GM18861 (cell line): ENCODE measurements around the gene AKAP13.
A peak's percentile ranks its signal among the peaks of the same experiment; 100 is the strongest.
"Not testable (repeated sequence)": the region's sequence is repeated elsewhere in the genome, so short reads cannot be mapped to it uniquely, and the experiment has no call there.

Experiments used
- ATAC-seq: cut with Tn5 transposase; IDR thresholded peaks from one replicate; pipeline ENCODE4 v1.9.1; 2021; ENCODE audit not compliant: unreplicated experiment

Gene AKAP13

GRCh38 chr15:85408270-85408746 is 27.9 kb downstream of the AKAP13 start:
- ATAC-seq, result peak; percentile 34

DNA sequence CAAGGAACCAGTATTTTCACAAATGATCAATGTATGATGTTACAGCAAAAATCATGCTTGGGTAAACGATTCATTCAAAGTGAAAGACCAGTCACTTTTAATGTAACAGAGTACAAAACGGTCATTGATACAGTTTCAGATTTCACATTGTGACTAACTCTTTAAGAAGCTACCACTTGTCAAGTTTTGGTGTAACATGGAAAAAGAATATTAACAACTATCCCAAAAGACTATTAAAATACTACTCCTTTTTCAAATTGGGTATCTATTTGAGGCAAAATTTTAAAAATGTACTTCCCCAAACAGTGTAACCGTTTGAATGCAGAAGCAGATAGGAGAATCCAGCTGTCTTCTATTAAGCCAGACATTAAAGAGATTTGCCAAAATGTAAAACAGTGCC is 31.7 kb downstream of the AKAP13 start:
- no peak for ATAC-seq

DNA sequence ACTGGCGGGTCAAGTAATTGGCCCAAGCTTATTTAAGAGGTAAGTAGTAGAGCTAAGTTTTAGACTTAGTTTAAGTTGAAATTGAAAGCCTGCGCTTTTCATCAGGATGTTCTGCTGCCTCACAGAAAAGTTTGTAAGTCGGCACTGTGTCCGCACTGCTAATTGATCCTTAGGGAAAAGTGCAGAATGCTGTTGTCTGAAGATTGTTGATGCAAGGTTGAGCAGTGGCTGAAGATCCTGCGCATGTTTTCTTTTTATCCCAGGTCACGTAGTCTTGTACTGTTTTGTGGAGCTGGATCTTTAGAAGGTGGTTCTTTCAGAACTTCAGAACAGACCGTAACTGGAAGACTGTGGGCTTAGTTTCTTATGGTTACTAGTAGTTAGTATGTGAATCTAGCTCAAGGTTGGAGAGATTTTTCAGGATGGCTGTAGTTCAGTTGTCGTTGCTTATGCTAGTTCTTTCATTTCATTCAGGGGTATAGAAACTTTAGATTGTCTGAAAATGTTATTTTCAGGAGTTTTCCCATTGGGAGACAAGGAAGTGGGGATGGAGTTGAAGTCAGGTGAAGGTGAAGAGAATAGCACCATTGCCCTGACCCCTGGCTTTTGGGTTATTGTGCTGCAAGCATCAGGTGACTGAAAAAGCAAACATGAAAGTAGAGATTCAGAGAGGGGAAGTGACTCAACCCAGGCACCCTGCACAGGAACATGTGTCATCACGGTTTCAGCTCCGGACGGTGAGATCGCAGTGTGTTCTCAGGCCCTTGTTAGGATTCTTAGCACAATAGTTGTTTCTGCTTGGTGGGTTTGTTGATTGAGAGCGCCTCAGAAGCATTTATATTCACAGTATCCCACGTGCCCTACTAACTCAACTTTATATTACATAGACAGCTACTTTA is 32.8 kb downstream of the AKAP13 start:
- ATAC-seq, result peak; percentile 90

- no peak for ATAC-seq
Observed at GRCh38 chr15:85414037-85414436, 33.6 kb downstream of the AKAP13 start.

DNA sequence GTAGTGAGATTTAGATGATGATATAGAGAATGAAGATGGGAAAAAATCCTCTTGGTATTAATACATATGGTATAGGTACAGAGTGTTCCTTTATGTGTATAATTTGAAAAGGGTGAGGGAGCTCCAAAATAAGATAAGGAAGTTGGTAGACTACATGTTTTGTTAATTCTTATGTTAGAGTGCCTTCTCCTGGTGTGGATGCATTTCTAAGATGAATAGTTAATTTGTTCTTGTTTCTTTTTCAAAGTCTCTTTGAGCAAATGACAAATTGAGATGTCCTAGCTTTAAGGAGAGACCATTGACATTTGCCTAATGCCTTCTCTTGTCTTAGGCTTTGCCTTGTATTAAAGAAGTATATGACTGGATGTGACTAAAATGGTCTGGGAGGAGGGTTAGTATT is 34.1 kb downstream of the AKAP13 start:
- ATAC-seq, result no peak

GRCh38 chr15:85414991-85415390 is 34.6 kb downstream of the AKAP13 start:
- no peak for ATAC-seq

DNA sequence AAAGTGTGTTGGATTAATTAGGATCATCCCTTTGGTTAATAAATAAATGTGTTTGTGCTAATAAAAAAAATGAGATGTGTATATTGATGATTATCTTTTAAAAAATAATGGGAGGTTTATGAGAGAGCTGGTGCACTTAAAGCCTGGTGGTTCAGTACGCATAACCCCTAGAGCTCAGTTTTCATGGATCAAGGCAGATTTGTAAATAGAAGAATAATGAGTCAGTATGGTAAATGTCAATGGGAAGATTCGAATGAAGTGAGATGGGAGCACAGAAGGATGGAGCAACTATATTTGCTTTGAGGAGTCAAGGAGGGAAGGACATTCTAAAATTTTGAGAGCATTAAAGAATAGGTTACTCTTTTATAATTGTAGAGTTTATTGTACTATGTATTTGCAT is 35.4 kb downstream of the AKAP13 start:
- no peak for ATAC-seq

DNA sequence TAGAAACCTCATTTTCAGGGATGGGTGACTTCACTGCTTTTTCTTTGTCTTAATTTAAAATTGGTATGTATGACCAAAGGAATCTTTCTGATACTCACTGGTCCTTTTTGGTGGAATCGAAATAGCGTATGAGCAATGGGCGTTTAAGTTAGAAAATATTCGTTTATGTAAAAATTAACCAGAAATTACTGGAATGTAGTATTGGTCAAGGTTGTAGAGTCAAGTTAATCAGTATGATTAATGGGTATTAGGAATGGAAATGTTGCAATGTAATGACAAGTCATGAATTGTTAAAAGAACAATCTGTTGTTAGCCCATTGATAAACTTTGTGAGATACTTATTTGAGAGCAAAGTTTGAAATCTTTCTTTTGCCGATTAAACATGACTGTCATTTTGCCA is 36.9 kb downstream of the AKAP13 start:
- ATAC-seq, result no peak

DNA sequence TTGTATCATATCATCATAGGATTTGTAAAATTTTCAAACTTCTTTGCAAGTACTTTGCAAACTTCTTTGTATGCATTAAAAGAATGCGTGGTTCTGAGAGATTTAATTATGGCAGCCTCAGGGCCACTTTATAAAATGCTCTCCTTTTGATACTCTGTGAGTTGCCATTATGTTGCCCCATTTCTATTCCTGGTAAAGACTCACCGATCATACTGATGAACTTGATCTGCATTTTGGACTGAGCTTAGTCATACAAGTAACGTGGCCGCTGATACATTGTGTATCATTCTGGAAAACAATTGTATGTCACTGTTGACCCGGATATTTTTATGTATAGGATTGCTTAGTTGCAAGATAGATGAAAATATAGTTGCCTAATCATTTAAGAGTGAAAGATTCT is 38.8 kb downstream of the AKAP13 start:
- no peak for ATAC-seq

DNA sequence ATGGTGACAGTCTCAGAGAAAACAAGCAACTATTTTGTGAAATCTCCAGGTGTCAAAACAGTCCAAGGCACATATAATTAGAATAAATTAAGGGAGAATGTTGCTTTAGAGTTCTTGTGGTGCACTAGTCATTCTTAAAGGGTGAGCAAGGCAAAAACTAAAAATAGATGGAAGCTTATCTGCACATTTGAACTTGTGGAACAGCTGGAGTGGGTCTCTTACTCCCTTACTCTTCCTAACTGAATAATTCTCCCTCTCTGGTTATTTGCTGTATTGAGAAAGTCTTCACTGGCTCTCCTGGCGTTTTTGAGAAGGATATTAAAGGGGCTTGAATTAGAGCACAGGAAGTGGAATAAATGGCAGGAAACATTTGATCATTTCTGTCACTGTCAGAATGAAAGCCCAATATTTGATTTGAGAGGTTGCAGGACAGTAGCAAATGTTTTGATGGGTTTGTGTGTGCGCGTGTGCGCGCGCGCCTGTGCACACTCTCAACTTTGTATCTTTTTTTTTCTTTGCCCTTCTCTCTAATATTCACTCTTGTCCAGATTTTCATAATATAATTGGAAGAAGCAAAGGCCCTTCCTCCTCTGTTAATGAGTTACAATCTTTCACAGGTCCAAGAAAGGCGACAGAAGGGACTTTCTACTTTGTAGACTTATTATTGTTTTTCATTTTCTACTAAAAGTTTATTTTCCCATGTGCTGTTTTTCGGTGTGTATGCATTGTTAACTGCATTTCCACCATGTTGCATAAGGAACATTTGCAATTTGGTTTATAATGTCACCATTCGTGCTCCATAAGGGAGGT is 40.9 kb downstream of the AKAP13 start:
- ATAC-seq, result no peak

- ATAC-seq, result no peak
Observed at GRCh38 chr15:85422607-85423006, 42.2 kb downstream of the AKAP13 start.

GRCh38 chr15:85423256-85423655 is 42.9 kb downstream of the AKAP13 start:
- no peak for ATAC-seq

DNA sequence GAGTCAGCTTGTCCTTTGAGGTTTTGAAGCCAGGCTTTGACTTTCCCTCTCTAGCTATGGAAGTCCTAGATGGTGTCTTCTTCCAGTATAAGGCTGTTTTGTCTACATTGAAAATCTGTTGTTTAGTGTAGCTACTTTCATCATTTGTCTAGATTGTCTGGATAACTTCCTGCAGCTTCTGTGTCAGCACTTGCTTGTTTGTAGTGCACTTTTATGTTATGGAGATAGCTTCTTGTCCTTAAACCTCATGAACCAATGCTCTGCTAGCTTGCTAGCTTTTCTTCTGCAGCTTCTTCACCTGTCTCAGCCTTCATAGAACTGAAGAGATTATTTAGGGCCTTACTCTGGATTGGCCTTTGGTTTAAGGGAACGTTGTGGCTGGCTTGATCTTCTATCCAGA is 43.8 kb downstream of the AKAP13 start:
- ATAC-seq, result no peak

GRCh38 chr15:85426481-85426880 is 46.1 kb downstream of the AKAP13 start:
- no peak for ATAC-seq

- no peak for ATAC-seq
Observed at GRCh38 chr15:85427286-85428028, 47.1 kb downstream of the AKAP13 start.

GRCh38 chr15:85429522-85429921 is 49.1 kb downstream of the AKAP13 start:
- ATAC-seq, result no peak

GRCh38 chr15:85430406-85431204 is 50.2 kb downstream of the AKAP13 start:
- peak; percentile 95 for ATAC-seq

- no peak for ATAC-seq
Observed at GRCh38 chr15:85439996-85440395, 59.6 kb downstream of the AKAP13 start.

GRCh38 chr15:85440451-85440850 is 60.0 kb downstream of the AKAP13 start:
- peak; percentile 41 for ATAC-seq

DNA sequence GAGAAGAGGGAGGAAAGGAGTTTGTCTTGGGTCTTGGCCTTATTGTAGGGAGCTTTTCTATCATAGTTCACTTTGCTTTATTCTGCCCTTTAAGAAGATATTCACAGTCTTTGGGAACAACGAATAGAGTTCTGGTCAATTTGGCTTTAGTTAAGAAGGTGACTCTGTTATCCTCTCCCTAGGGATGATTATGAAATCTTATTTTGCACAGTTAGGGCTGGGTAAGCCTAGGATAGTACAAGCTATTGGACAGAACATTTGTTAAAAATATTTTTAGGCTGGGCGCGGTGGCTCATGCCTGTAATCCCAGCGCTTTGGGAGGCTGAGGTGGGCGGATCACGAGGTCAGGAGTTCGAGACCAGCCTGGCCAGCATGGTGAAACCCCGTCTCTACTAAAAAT is 61.5 kb downstream of the AKAP13 start:
- not testable (repeated sequence) for ATAC-seq
